Stomach (tissue), 9 donors: ENCODE data around the gene GTF3C6. TPM values are rescaled to one million over a fixed set of nuclear protein-coding genes. Genes with fewer than 3 reads are reported as not detected.
A peak's percentile ranks its signal among the peaks of the same experiment; 100 is the strongest.
"Not testable (repeated sequence)": the region's sequence is repeated elsewhere in the genome, so short reads cannot be mapped to it uniquely, and the experiment has no call there.

ENCODE experiments used
- DNase-seq, 2 donors: peaks; one replicate each; pipeline versions ENCODE4 v3.0.0 to v3.0.0-alpha.2; 2013 to 2019
- H3K27ac ChIP-seq, 5 donors: fragments of 200-600 bp in 4 of 5; sonication (generic) in 4 of 5; one replicate each; pipeline ENCODE4 v1.5.1; 2013 to 2019; ENCODE audit warnings: mild to moderate bottlenecking in 1 of 5, moderate library complexity in 1 of 5
- H3K27me3 ChIP-seq, 3 donors: fragments of 200-600 bp; sonication (generic); one replicate each; pipeline ENCODE4 v1.5.1; 2017 to 2019; ENCODE audit warnings: mixed run types in 1 of 3
- H3K36me3 ChIP-seq, 4 donors: fragments of 200-600 bp; sonication (generic); 1 replicate in 3 of 4; 2 replicates in 1 of 4; pipeline ENCODE4 v1.5.1; 2016 to 2019
- H3K4me1 ChIP-seq, 4 donors: fragments of 200-600 bp; sonication (generic); one replicate each; pipeline ENCODE4 v1.5.1; 2016 to 2019
- H3K4me3 ChIP-seq, 4 donors: fragments of 200-600 bp; sonication (generic) in 3 of 4; one replicate each; pipeline ENCODE4 v1.5.1; 2016 to 2019; ENCODE audit warnings: mild to moderate bottlenecking in 1 of 4
- H3K9me3 ChIP-seq, 4 donors: fragments of 200-600 bp; sonication (generic); one replicate each; pipeline ENCODE4 v1.5.1; 2016 to 2019
- EP300 ChIP-seq: sonication (generic); formaldehyde crosslinking; IDR thresholded peaks from one replicate; pipeline ENCODE4 v1.6.1; 2017; ENCODE audit warnings: antibody characterized with exemption
- POLR2A ChIP-seq, 4 donors: fragments of 450-650 bp; IDR thresholded peaks; one replicate each; pipeline ENCODE4 v1.6.1; 2016; ENCODE audit warnings: antibody characterized with exemption in 4 of 4, control low read depth in 2 of 4, mild to moderate bottlenecking in 1 of 4, moderate library complexity in 1 of 4
- POLR2AphosphoS5 ChIP-seq, 3 donors: sonication (generic); formaldehyde crosslinking; IDR thresholded peaks; one replicate each; pipeline ENCODE4 v1.6.1; 2016; ENCODE audit warnings: antibody characterized with exemption in 3 of 3
- WGBS, 5 donors: extraction: QIAGEN DNeasy Blood & Tissue Kit in 3 of 5; methylation state at CpG; one replicate each; pipeline versions ENCODE4 v1.1.5 to v1.1.7; 2013 to 2018; 5-methylcytosine and 5-hydroxymethylcytosine counted together
- intact Hi-C: fragments of 100-400 bp; cut with DNase I; formaldehyde crosslinking; loops from one replicate; pipeline ENCODE4 v1.15.1; 2023; ENCODE audit warnings: low total_unique reads
- polyA plus RNA-seq, 3 donors: library from polyadenylated mRNA; stranded (reverse); fragments of 200-250 nt; gene quantifications; one replicate each; pipeline ENCODE4 v1.2.3, GENCODE V29; 2013
- total RNA-seq, 5 donors: library from RNA; depleted of rRNA; stranded (reverse); fragments of >200 nt; gene quantifications; one replicate each; pipeline versions ENCODE4 v1.1.0 to v1.2.3, GENCODE V29; 2014 to 2016
- TF ChIP-seq, protein P1 (sequence below), 7 experiments: fragments of 450-650 bp in 4 of 7; fragments of 200-600 bp in 3 of 7; sonication (generic) in 3 of 7; IDR thresholded peaks; one replicate each; pipeline ENCODE4 v1.5.1; 2016 to 2019; ENCODE audit warnings: antibody characterized with exemption in 7 of 7, control low read depth in 2 of 7, mild to moderate bottlenecking in 1 of 7
- donor health status: healthy with polysubstance abuse.
- donor health status: Bipolar disorder and iron deficiency.
- donor health status: healthy.

The GTF3C6 gene
- total and polyA plus RNA-seq, 8 donors = 5.5 to 88.8 (median 53.3) TPM

DNA sequence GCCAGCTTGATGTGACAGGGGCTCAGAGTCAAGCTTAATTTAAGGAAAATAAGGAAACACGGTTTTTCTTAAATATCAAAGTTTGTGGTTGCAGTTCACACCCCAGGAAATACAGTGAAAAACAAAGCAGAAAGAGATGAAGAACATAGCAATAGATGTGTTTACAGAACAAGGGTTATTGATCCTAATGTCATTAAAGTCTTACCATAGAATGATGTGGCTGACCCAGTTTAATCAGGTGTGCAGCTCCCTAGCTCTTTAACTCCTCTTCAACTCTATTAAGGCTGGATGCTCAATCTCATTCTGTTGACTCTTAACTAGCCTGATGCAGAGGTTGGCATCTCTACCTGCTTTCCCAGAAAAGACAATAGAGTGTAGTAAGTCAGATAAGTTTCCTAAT lies 7.5 kb upstream of the GTF3C6 start:
- no peaks in the 10 kb centered on the region for H3K36me3 ChIP-seq
- intact Hi-C loops = loop anchor here (10.0 kb wide), 1 partner anchor 136 kb away; the partner anchor contains the start of gene CDK19
- no peaks in the 10 kb centered on the region for H3K9me3 ChIP-seq
- TF ChIP-seq, protein P1, sequence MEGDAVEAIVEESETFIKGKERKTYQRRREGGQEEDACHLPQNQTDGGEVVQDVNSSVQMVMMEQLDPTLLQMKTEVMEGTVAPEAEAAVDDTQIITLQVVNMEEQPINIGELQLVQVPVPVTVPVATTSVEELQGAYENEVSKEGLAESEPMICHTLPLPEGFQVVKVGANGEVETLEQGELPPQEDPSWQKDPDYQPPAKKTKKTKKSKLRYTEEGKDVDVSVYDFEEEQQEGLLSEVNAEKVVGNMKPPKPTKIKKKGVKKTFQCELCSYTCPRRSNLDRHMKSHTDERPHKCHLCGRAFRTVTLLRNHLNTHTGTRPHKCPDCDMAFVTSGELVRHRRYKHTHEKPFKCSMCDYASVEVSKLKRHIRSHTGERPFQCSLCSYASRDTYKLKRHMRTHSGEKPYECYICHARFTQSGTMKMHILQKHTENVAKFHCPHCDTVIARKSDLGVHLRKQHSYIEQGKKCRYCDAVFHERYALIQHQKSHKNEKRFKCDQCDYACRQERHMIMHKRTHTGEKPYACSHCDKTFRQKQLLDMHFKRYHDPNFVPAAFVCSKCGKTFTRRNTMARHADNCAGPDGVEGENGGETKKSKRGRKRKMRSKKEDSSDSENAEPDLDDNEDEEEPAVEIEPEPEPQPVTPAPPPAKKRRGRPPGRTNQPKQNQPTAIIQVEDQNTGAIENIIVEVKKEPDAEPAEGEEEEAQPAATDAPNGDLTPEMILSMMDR (IDR thresholded peaks at IDR 0.05) = no peak
- no peak for TF ChIP-seq POLR2AphosphoS5 (IDR thresholded peaks at IDR 0.05)
- no peak for TF ChIP-seq POLR2A (IDR thresholded peaks at IDR 0.05)
- TF ChIP-seq EP300 = no peak
- H3K4me3 ChIP-seq = no peak overlapping the region
- no peak overlapping the region for H3K27ac ChIP-seq
- no peak for DNase-seq
- peaks cover 0 to 16% (median 4%) of the 10 kb centered on the region in 4 donors for H3K4me1 ChIP-seq
- WGBS, 5 donors = 50 to 72% (median 53%) methylated on average over 1 of the region's 1 CpG
- H3K27me3 ChIP-seq = no peaks in the 10 kb centered on the region

DNA sequence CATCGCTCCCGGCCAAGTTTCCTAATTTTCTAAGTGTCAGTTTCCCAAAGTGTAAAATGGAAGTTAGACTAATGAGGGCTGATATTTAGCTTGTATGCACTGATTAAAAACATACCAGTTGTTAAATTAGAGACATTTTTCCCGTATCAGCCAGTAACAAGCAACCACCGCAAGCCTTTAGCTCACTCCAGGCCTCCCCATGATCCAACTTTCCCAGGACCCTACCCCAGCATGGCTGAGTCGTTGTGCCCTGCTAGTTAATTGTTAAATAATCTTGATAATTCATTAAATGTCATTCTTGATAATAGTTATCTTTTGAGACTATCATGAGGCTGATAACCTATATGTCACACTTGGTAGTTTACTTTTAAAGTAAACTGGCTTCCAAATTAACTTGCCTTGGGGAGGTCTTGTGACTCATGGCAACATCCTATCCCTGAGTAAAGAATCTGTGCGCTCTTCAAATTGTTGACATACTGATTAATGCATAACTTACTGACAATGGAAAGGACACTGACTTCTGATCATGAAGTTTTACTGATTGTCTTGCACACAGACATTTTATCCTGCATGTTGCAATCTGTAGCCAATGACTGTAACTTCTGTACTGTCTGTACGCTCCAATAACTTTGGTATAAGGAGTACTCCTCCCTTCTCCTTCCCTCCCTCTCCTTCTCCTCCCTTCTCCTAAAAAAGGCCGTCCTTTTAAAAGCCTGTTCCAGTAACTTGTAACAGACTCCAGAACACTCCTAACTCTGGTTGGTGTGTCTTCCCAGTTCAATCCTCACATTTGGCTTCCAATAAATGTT lies 6.3 kb upstream of the GTF3C6 start:
- Histone ChIP-seq H3K9me3 (no peaks in the 10 kb centered on the region), H3K4me1 (peaks cover 0 to 16% (median 4%) of the 10 kb centered on the region in 4 donors), H3K36me3 (no peaks in the 10 kb centered on the region), H3K4me3 (no peak overlapping the region), H3K27ac (no peak overlapping the region), H3K27me3 (no peaks in the 10 kb centered on the region)
- intact Hi-C loops = loop anchor here (10.0 kb wide), 1 partner anchor 137 kb away; the partner anchor contains the start of gene CDK19
- TF ChIP-seq POLR2AphosphoS5 (IDR thresholded peaks at IDR 0.05) (no peak), EP300 (no peak), POLR2A (IDR thresholded peaks at IDR 0.05) (no peak)
- TF ChIP-seq, protein P1 (IDR thresholded peaks at IDR 0.05) = no peak
- DNase-seq = peak in 1 of 2 donors; percentile 20
- 59 to 71% (median 64%) methylated on average over 8 of the region's 8 CpGs for WGBS, 5 donors

DNA sequence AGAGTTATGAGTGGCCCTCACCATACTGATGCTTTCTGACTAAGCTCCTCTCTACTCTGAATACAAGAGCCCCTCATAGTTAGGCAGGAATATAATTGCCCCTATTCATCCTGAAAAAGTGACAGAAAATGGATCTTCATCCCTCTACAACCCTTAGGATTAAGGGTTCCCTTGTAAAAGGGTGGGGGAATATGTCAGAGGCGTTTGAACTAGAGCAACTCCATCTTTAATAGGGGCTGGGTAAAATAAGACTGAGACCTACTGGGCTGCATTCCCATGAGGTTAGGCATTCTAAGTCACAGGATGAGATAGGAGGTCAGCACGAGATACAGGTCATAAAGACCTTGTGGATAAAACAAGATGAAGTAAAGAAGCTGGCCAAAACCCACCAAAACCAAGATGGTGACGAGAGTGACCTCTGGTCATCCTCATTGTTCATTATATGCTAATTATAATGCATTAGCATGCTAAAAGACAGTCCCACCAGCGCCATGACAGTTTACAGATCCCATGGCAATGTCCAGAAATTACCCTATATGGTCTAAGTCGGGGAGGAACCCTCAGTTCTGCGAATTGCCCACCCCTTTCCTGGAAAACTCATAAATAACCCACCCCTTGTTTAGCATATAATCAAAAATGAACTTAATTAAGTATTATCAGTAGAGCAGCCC lies 4.7 kb upstream of the GTF3C6 start:
- Histone ChIP-seq H3K36me3 (no peaks in the 10 kb centered on the region), H3K27ac (no peak overlapping the region), H3K4me1 (peaks cover 0 to 26% (median 8%) of the 10 kb centered on the region in 4 donors), H3K27me3 (no peaks in the 10 kb centered on the region), H3K4me3 (no peak overlapping the region), H3K9me3 (no peaks in the 10 kb centered on the region)
- 88 to 99% (median 91%) methylated on average over 6 of the region's 6 CpGs for whole genome bisulfite sequencing, 5 donors
- intact Hi-C loops = loop anchor here (10.0 kb wide), 1 partner anchor 139 kb away; the partner anchor contains the start of gene CDK19
- TF ChIP-seq POLR2AphosphoS5 (IDR thresholded peaks at IDR 0.05) (no peak), EP300 (no peak), POLR2A (IDR thresholded peaks at IDR 0.05) (no peak)
- TF ChIP-seq, protein P1 (IDR thresholded peaks at IDR 0.05) = no peak
- no peak for DNase-seq

DNA sequence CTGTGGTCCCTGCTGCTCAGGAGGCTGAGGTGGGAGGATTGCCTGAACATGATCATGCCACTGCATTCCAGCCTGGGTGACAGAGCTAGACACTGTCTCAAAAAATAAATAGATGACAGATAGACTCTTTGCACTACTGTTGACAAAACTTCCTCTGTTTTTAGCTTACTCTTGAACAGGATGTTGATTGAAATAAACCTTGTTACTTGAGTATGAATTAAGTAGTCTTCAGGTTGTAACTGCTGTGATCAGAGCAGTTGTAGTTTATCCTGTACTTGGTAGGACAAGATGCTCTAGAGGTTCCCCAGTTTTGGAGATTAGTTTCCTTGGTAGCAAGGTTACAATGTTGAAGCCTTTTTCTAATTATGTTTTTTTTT lies 1.5 kb downstream of the GTF3C6 start:
- no peak overlapping the region for H3K27ac ChIP-seq

GRCh38 chr6:110962636-110963035 lies 4.1 kb downstream of the GTF3C6 start:
- peaks cover 35 to 74% (median 73%) of the 10 kb centered on the region in 4 donors for H3K36me3 ChIP-seq
- H3K27me3 ChIP-seq, H3K9me3 ChIP-seq, H3K4me3 ChIP-seq, DNase-seq, intact Hi-C loops, H3K27ac ChIP-seq: not testable (repeated sequence)
- 93 to 96% (median 95%) methylated on average over 20 of the region's 20 CpGs for WGBS, 5 donors
- peaks cover 7 to 19% (median 12%) of the 10 kb centered on the region in 4 donors for H3K4me1 ChIP-seq

More for the DNA sequence above, 1.5 kb downstream of the GTF3C6 start:
- Histone ChIP-seq H3K27me3 (no peaks in the 10 kb centered on the region), H3K36me3 (peaks cover 32 to 48% (median 48%) of the 10 kb centered on the region in 4 donors), H3K4me3 (no peak overlapping the region), H3K9me3 (no peaks in the 10 kb centered on the region), H3K4me1 (peaks cover 7 to 22% (median 14%) of the 10 kb centered on the region in 4 donors)
- TF ChIP-seq, protein P1 (IDR thresholded peaks at IDR 0.05) = no peak
- no peak for TF ChIP-seq EP300
- no peak for TF ChIP-seq POLR2AphosphoS5 (IDR thresholded peaks at IDR 0.05)
- no peak for TF ChIP-seq POLR2A (IDR thresholded peaks at IDR 0.05)
- no peak for DNase-seq
- intact Hi-C loops = no loop called here
